K562 (cell line): Measurements from ENCODE around the gene RPL10A. TPM values are rescaled to one million over a fixed set of nuclear protein-coding genes. Genes with fewer than 3 reads are reported as not detected.

Experiments
- ATAC-seq: fragments of 200-7000 bp; cut with Tn5 transposase; 3 replicates; pipeline ENCODE4 v1.9.1; 2020; ENCODE audit warnings: moderate library complexity
- BruUV-seq: library from RNA; stranded (reverse); fragments of 400-500 nt; replicated peaks from 2 replicates; lab custom pipeline; 2021; lab: Mats Ljungman, UMichigan
- CTCF ChIA-PET: fragments of 300-600 bp; formaldehyde crosslinking; extraction: SDS; loops from one replicate; lab custom pipeline; 2021; ENCODE audit warnings: low intra/inter-chr PET ratio; lab: Yijun Ruan, JAX
- POLR2A ChIA-PET: fragments of 300-600, 350-650 bp; sonication (Branson Sonifier 250); formaldehyde crosslinking; extraction: SDS; loops from one replicate; lab custom pipeline; 2021; ENCODE audit warnings: antibody characterized with exemption, inconsistent platforms; lab: Yijun Ruan, JAX
- DNase-seq, 4 experiments: peaks; one replicate each; pipeline versions ENCODE4 v3.0.0 to v3.0.0-alpha.2; 2011 to 2018; ENCODE audit warnings: low spot score in 3 of 4, mixed read lengths in 3 of 4; ENCODE audit errors: extremely low read depth in 1 of 4
- FAIRE-seq: peaks from 2 replicates; lab custom pipeline; 2011; peaks lifted over from hg19 to GRCh38; lab: Jason Lieb, UNC
- H2AFZ ChIP-seq: 2 replicates; pipeline ENCODE4 v1.6.0; 2011; ENCODE audit warnings: low read depth, low read length, control low read depth, inconsistent platforms
- H3K27ac ChIP-seq: fragments of 200-600 bp; 3 replicates; pipeline ENCODE4 v1.8.0; 2011; ENCODE audit warnings: low read depth, mild to moderate bottlenecking, control low read depth, inconsistent platforms, low read length, moderate library complexity, mixed read lengths; ENCODE audit errors: extremely low read depth
- H3K27me3 ChIP-seq, 2 experiments: fragments of 300-600 bp in 1 of 2; 2 replicates in 1 of 2; 3 replicates in 1 of 2; pipeline versions ENCODE4 v1.6.0 to v1.8.0; 2011; ENCODE audit warnings: inconsistent platforms in 2 of 2, low read length in 2 of 2, mild to moderate bottlenecking in 1 of 2, mixed read lengths in 1 of 2, moderate library complexity in 1 of 2; ENCODE audit not compliant: control insufficient read depth in 2 of 2, insufficient read depth in 2 of 2
- H3K36me3 ChIP-seq: fragments of 300-600 bp; 3 replicates; pipeline ENCODE4 v1.8.0; 2011; ENCODE audit warnings: mild to moderate bottlenecking, low read length, inconsistent platforms; ENCODE audit not compliant: control insufficient read depth, insufficient read depth
- H3K4me1 ChIP-seq, 2 experiments: fragments of 200-600 bp in 1 of 2; replicated peaks in 1 of 2; 2 replicates in 1 of 2; 3 replicates in 1 of 2; pipeline versions ENCODE4 v1.5.1 to v1.8.0; 2011; ENCODE audit warnings: inconsistent platforms in 2 of 2, low read length in 2 of 2, mild to moderate bottlenecking in 1 of 2, mixed read lengths in 1 of 2, moderate library complexity in 1 of 2; ENCODE audit not compliant: control insufficient read depth in 2 of 2, insufficient read depth in 2 of 2
- H3K4me2 ChIP-seq: 2 replicates; pipeline ENCODE4 v1.6.1; 2011; ENCODE audit warnings: low read length, control low read depth, inconsistent platforms, mixed read lengths; ENCODE audit not compliant: insufficient read depth
- H3K4me3 ChIP-seq: fragments of 200-600 bp; sonication (generic), shearing (Covaris generic); 2 replicates; pipeline ENCODE4 v1.5.1; 2016; ENCODE audit warnings: control low read depth, inconsistent platforms
- H3K79me2 ChIP-seq: fragments of 200-600 bp; 3 replicates; pipeline ENCODE4 v1.8.0; 2011; ENCODE audit warnings: low read length, inconsistent platforms; ENCODE audit not compliant: control insufficient read depth, insufficient read depth
- H3K9ac ChIP-seq, 2 experiments: 2 replicates each; pipeline versions ENCODE4 v1.6.0 to v1.6.1; 2011; ENCODE audit warnings: low read depth in 2 of 2, low read length in 2 of 2, control low read depth in 1 of 2, inconsistent platforms in 1 of 2, mild to moderate bottlenecking in 1 of 2, mixed read lengths in 1 of 2; ENCODE audit not compliant: insufficient read depth in 1 of 2
- H3K9me1 ChIP-seq: one replicate; pipeline ENCODE4 v1.6.0; 2011; ENCODE audit warnings: inconsistent platforms, mild to moderate bottlenecking, low read length, moderate library complexity; ENCODE audit not compliant: control insufficient read depth, insufficient read depth
- H3K9me3 ChIP-seq: replicated peaks from 2 replicates; pipeline ENCODE4 v1.5.1; 2011; ENCODE audit warnings: low read depth, low read length, inconsistent platforms; ENCODE audit not compliant: control insufficient read depth, insufficient read depth
- H4K20me1 ChIP-seq: replicated peaks from 2 replicates; pipeline ENCODE4 v1.6.1; 2011; ENCODE audit warnings: low read length, inconsistent platforms, mixed read lengths; ENCODE audit not compliant: control insufficient read depth, insufficient read depth
- BCOR ChIP-seq: fragments of 450-650 bp; IDR thresholded peaks from 2 replicates; pipeline ENCODE4 v1.6.1; 2016
- HDAC8 ChIP-seq: fragments of 450-650 bp; IDR thresholded peaks from 2 replicates; pipeline ENCODE4 v1.6.1; 2016; ENCODE audit warnings: mild to moderate bottlenecking, missing genetic modification characterization, moderate library complexity, missing compliant biosample characterization
- ILF3 ChIP-seq: fragments of 450-650 bp; IDR thresholded peaks from 2 replicates; pipeline ENCODE4 v1.6.1; 2018; ENCODE audit warnings: antibody characterized with exemption, mild to moderate bottlenecking, moderate library complexity, borderline replicate concordance
- MEF2D ChIP-seq: conservative IDR thresholded peaks from 2 replicates; pipeline ENCODE4 v1.6.1; 2016; ENCODE audit warnings: low read depth, missing genetic modification characterization, missing compliant biosample characterization
- NELFE ChIP-seq: IDR thresholded peaks from 2 replicates; pipeline ENCODE4 v1.6.1; 2011; ENCODE audit warnings: mild to moderate bottlenecking; ENCODE audit not compliant: insufficient read depth, insufficient read length
- RB1 ChIP-seq: fragments of 450-650 bp; IDR thresholded peaks from 2 replicates; pipeline ENCODE4 v1.6.1; 2017; ENCODE audit warnings: low read depth, mild to moderate bottlenecking
- RBM25 ChIP-seq: fragments of 200-400 bp; formaldehyde crosslinking; IDR thresholded peaks from 2 replicates; pipeline ENCODE4 v1.6.1; 2018; ENCODE audit warnings: low read length, low read depth, moderate library complexity; ENCODE audit not compliant: severe bottlenecking
- SP2 ChIP-seq: IDR thresholded peaks from 2 replicates; pipeline ENCODE4 v1.6.1; 2011; ENCODE audit warnings: mild to moderate bottlenecking, low read depth, low read length, moderate library complexity; ENCODE audit not compliant: poor library complexity, severe bottlenecking; ENCODE audit errors: extremely low read depth
- SRSF7 ChIP-seq: fragments of 200-400 bp; formaldehyde crosslinking; optimal IDR thresholded peaks from 2 replicates; pipeline ENCODE3; 2017; ENCODE audit warnings: mild to moderate bottlenecking, low read depth, low read length
- YY1 ChIP-seq, 3 experiments: IDR thresholded peaks; 2 replicates each; pipeline ENCODE4 v1.6.1; 2011; ENCODE audit warnings: low read length in 2 of 3, mild to moderate bottlenecking in 2 of 3, moderate library complexity in 2 of 3, borderline replicate concordance in 1 of 3, control low read depth in 1 of 3, low read depth in 1 of 3; ENCODE audit not compliant: insufficient read depth in 3 of 3, insufficient replicate concordance in 2 of 3, control insufficient read depth in 1 of 3, insufficient read length in 1 of 3; ENCODE audit errors: extremely low read depth in 1 of 3
- ZC3H8 ChIP-seq: fragments of 450-650 bp; IDR thresholded peaks from 2 replicates; pipeline ENCODE4 v1.6.1; 2017
- ZNF212 ChIP-seq: fragments of 450-650 bp; formaldehyde crosslinking; IDR thresholded peaks from 2 replicates; pipeline ENCODE4 v1.4.0; 2020; ENCODE audit warnings: mild to moderate bottlenecking
- ZNF436 ChIP-seq: fragments of 250-450, 450-650 bp; sonication (Bioruptor Pico); formaldehyde crosslinking; IDR thresholded peaks from 2 replicates; pipeline ENCODE4 v1.7.0; 2020; ENCODE audit warnings: mild to moderate bottlenecking
- WGBS: fragments of 100-300 bp; shearing (Covaris generic); methylation state at CpG from one replicate; pipeline ENCODE4 v1.1.6; 2016; ENCODE audit warnings: low coverage, mixed read lengths; ENCODE audit not compliant: insufficient coverage; ENCODE audit errors: missing lambda C conversion rate; 5-methylcytosine and 5-hydroxymethylcytosine counted together
- in situ Hi-C: fragments of 300-500 bp; cut with MboI; formaldehyde crosslinking; loops from 4 replicates; pipeline ENCODE4 v1.15.0; 2018; ENCODE audit warnings: inconsistent platforms, mixed read lengths
- intact Hi-C: fragments of 100-400 bp; cut with micrococcal nuclease; formaldehyde crosslinking; loops from 2 replicates; pipeline ENCODE4 v1.14.2; 2022
- polyA plus RNA-seq, 8 experiments: library from polyadenylated mRNA; depleted of rRNA in 4 of 8; stranded (reverse) in 5 of 8; unstranded in 3 of 8; fragments of >200 nt; fragmentation: Nextera tagmentation in 2 of 8; fragmentation: Illumina TruSeq in 1 of 8; extraction: Ambion mirVana in 2 of 8; extraction: Trizol in 1 of 8; gene quantifications; 2 replicates each; pipeline versions ENCODE4 v1.2.1 to v1.2.3, GENCODE V29; 2011 to 2014; ENCODE audit warnings: inconsistent platforms in 1 of 8, missing spikeins in 1 of 8
- total RNA-seq, 7 experiments: library from RNA; depleted of rRNA in 6 of 7; stranded (reverse); fragments of >200 nt in 6 of 7; fragmentation: Illumina TruSeq in 2 of 7; extraction: Trizol in 2 of 7; gene quantifications; 2 replicates each; pipeline versions ENCODE4 v1.2.1 to v1.2.3, GENCODE V29; 2011 to 2021; ENCODE audit warnings: low replicate concordance in 1 of 7
- TF ChIP-seq, protein P1 (sequence below): sonication (generic); formaldehyde crosslinking; IDR thresholded peaks from 2 replicates; pipeline ENCODE4 v1.8.0; 2022; ENCODE audit warnings: missing genetic modification reagents, mild to moderate bottlenecking, moderate library complexity, borderline replicate concordance
- TF ChIP-seq, protein P2 (sequence below): fragments of 450-650 bp; IDR thresholded peaks from 2 replicates; pipeline ENCODE4 v1.6.1; 2018; ENCODE audit not compliant: partially characterized antibody

The RPL10A gene
- total and polyA plus RNA-seq, 9 of the 15 experiments (the other 6 are each of a cell fraction or from before 2014, with no cell fraction given) = 1,589 to 3,237 (median 2,116) TPM

DNA sequence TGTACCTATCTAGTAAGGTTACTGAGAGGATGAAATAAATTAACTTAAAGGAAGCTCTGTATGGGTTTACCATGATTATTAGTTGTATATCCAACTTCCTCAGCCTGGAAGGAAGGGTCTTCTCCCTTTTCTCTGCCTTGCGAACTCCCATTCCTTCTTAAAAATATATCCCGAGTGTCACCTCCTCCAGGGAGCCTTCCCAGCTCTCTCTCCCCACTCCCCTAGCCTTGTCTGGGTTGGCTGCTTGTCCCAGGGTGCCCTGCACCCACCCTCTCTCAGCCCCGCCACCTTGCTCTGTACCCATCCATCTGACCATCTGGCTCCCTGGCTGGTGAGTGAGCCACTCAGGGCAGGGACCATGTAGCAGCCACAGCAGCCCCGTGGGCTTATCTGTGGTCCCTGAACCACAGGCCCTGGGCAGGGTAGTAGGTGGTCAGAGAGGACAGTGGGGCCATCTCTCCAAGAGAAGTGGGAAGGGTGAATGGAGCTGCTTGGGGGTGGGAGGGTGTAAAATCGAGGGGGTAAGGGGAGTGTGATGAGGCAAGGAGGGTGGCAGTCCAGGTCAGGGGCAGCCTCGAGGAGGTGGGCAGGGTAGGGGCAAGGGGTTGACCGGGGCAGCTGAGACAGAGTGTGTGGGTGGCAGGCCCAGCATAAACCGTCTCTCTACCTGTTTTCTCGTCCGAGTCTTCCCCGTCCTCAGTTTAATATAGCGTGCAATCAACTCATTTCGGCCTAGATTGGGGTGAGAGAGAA lies 15.9 kb downstream of the RPL10A start:
- ChIA-PET POLR2A (interaction anchor here (0.5 to 9.5 kb wide), 4 partner anchors 9 to 278 kb away, joined by 3 to 167 read pairs (median 4); partner anchors contain the start of gene RPL10A), CTCF (no interaction called here)
- no TSS peak for BruUV-seq
- 76% methylated on average over 13 of the region's 13 CpGs for WGBS
- in situ Hi-C loops (no loop called here), intact Hi-C loops (no loop called here)
- peaks cover under 1% of the 10 kb centered on the region; the same call in 1 of the 3 replicates for H3K79me2 ChIP-seq
- no peak overlapping the region for H2AFZ ChIP-seq
- ATAC-seq (no peak), DNase-seq (no peak), FAIRE-seq (no peak)
- peaks cover 23 to 37% of the 10 kb centered on the region in 2 experiments for H3K4me1 ChIP-seq
- no peaks in the 10 kb centered on the region for H3K9me1 ChIP-seq
- H4K20me1 ChIP-seq = peaks cover 11% of the 10 kb centered on the region; the same call in 1 of the 2 replicates
- no peak overlapping the region for H3K4me2 ChIP-seq
- H3K9me3 ChIP-seq = no peaks in the 10 kb centered on the region
- H3K9ac ChIP-seq = peak overlapping the region in 1 of 2 experiments; percentile 46; a peak in 2 of 4 replicates
- H3K4me3 ChIP-seq = no peak overlapping the region
- H3K27ac ChIP-seq = no peak overlapping the region
- H3K36me3 ChIP-seq = no peaks in the 10 kb centered on the region; the same call in 2 of the 3 replicates
- H3K27me3 ChIP-seq = no peaks in the 10 kb centered on the region
- TF ChIP-seq, protein P1, sequence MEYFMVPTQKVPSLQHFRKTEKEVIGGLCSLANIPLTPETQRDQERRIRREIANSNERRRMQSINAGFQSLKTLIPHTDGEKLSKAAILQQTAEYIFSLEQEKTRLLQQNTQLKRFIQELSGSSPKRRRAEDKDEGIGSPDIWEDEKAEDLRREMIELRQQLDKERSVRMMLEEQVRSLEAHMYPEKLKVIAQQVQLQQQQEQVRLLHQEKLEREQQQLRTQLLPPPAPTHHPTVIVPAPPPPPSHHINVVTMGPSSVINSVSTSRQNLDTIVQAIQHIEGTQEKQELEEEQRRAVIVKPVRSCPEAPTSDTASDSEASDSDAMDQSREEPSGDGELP (CRISPR knock-in tag) = no peak
- TF ChIP-seq SP2 (no peak), ZC3H8 (no peak), ILF3 (no peak), YY1 (IDR thresholded peaks at IDR 0.05; ENCODE audit: borderline replicate concordance in 1 of 3, control insufficient read depth in 1 of 3, extremely low read depth in 1 of 3, insufficient read depth in 3 of 3, insufficient read length in 1 of 3, insufficient replicate concordance in 2 of 3, low read depth in 1 of 3, low read length in 2 of 3) (no peak), HDAC8 (tag) (no peak), RBM25 (peak; percentile 56), ZNF212 (CRISPR knock-in tag) (no peak), RB1 (no peak), MEF2D (tag) (no peak), BCOR (0 out of 2 replicates have a peak, but pooled peaks have one; percentile 16), SRSF7 (no peak), NELFE (no peak), ZNF436 (CRISPR knock-in tag) (0 out of 2 replicates have a peak, but pooled peaks have one; percentile 65)
- TF ChIP-seq, protein P2, sequence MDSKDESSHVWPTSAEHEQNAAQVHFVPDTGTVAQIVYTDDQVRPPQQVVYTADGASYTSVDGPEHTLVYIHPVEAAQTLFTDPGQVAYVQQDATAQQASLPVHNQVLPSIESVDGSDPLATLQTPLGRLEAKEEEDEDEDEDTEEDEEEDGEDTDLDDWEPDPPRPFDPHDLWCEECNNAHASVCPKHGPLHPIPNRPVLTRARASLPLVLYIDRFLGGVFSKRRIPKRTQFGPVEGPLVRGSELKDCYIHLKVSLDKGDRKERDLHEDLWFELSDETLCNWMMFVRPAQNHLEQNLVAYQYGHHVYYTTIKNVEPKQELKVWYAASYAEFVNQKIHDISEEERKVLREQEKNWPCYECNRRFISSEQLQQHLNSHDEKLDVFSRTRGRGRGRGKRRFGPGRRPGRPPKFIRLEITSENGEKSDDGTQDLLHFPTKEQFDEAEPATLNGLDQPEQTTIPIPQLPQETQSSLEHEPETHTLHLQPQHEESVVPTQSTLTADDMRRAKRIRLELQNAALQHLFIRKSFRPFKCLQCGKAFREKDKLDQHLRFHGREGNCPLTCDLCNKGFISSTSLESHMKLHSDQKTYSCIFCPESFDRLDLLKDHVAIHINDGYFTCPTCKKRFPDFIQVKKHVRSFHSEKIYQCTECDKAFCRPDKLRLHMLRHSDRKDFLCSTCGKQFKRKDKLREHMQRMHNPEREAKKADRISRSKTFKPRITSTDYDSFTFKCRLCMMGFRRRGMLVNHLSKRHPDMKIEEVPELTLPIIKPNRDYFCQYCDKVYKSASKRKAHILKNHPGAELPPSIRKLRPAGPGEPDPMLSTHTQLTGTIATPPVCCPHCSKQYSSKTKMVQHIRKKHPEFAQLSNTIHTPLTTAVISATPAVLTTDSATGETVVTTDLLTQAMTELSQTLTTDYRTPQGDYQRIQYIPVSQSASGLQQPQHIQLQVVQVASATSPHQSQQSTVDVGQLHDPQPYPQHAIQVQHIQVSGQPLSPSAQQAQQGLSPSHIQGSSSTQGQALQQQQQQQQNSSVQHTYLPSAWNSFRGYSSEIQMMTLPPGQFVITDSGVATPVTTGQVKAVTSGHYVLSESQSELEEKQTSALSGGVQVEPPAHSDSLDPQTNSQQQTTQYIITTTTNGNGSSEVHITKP = no peak
